ENCODE data around the gene LRRC8D. TPM values are rescaled to one million over a fixed set of nuclear protein-coding genes. Genes with fewer than 3 reads are reported as not detected.

LRRC8D gene
- total RNA-seq, 1 experiment from 2014 or later = 15.0 TPM

GRCh38 chr1:89962024-89962741 lies 141.4 kb downstream of the LRRC8D start:
- Histone ChIP-seq H3K4me2 (ENCODE audit: low read length) (no peak overlapping the region), H3K4me1 (ENCODE audit: control insufficient read depth in 1 of 2, insufficient read depth in 2 of 2, low read length in 2 of 2) (no peaks in the 10 kb centered on the region), H3K4me3 (replicated peaks in 1 of 2; ENCODE audit: low read depth in 1 of 2, low read length in 2 of 2) (no peak overlapping the region), H3K79me2 (ENCODE audit: insufficient read depth, low read length) (no peaks in the 10 kb centered on the region), H3K27me3 (ENCODE audit: insufficient read depth, low read length) (no peaks in the 10 kb centered on the region), H4K20me1 (ENCODE audit: insufficient read depth) (no peaks in the 10 kb centered on the region), H3K27ac (ENCODE audit: low read depth, low read length) (no peak overlapping the region), H3K9me2 (ENCODE audit: insufficient read depth) (no peaks in the 10 kb centered on the region), H3K9me3 (ENCODE audit: control insufficient read depth in 1 of 2, insufficient read depth in 1 of 2, low read depth in 1 of 2, low read length in 2 of 2) (0 out of 4 replicates have a peak, but pooled peaks cover 0 to 2% of the 10 kb centered on the region in 2 experiments), H2AFZ (ENCODE audit: low read depth, low read length, poor library complexity, severe bottlenecking) (no peak overlapping the region), H3K9ac (ENCODE audit: low read length) (no peak overlapping the region), H3K36me3 (ENCODE audit: control insufficient read depth in 1 of 2, insufficient read depth in 2 of 2, low read length in 2 of 2) (no peaks in the 10 kb centered on the region)
- BruUV-seq (replicated peaks) = no TSS peak
- no peak for ATAC-seq
- RAD21 ChIA-PET (ENCODE audit: low non-redundant PET in 1 of 2, low total read pairs in 2 of 2, uncharacterized antibody in 2 of 2, unreplicated experiment in 2 of 2) = no interaction called here
- no peak for DNase-seq (ENCODE audit: low read depth, low spot score)
- CTCF ChIA-PET = no interaction called here
- POLR2A ChIA-PET = no interaction called here
- intact Hi-C loops (cut with micrococcal nuclease) = no loop called here
- TF ChIP-seq ATF3 (IDR thresholded peaks at IDR 0.05) (no peak), FOSL1 (IDR thresholded peaks at IDR 0.05; ENCODE audit: low read depth) (no peak), SIN3A (IDR thresholded peaks at IDR 0.05; ENCODE audit: low read depth) (no peak), ZBTB33 (IDR thresholded peaks at IDR 0.05; ENCODE audit: extremely low read depth, insufficient replicate concordance, low read length) (no peak), CTCF (IDR thresholded peaks at IDR 0.05 in 2 of 3, conservative IDR thresholded peaks at IDR 0.05 in 1 of 3; ENCODE audit: borderline replicate concordance in 1 of 3, insufficient read depth in 1 of 3, low read depth in 2 of 3, low read length in 2 of 3) (no peak), ZNF274 (IDR thresholded peaks at IDR 0.05; ENCODE audit: low read depth, low read length) (no peak), CEBPB (IDR thresholded peaks at IDR 0.05; ENCODE audit: low read depth) (no peak), ZFX (IDR thresholded peaks at IDR 0.05) (no peak), REST (IDR thresholded peaks at IDR 0.05; ENCODE audit: low read depth) (no peak), TCF7L2 (IDR thresholded peaks at IDR 0.05; ENCODE audit: borderline replicate concordance, extremely low read depth, insufficient read depth, insufficient read length) (no peak), POLR2A (IDR thresholded peaks at IDR 0.05; ENCODE audit: borderline replicate concordance, extremely low read depth, insufficient read depth, insufficient read length) (no peak)

All from HCT116 (cell line).